Measurements from ENCODE around the gene HPD. TPM values are rescaled to one million over a fixed set of nuclear protein-coding genes. Genes with fewer than 3 reads are reported as not detected.

Gene HPD
- total and polyA plus RNA-seq, 2 experiments from 2014 or later = 20.9 to 35.8 TPM

- Histone ChIP-seq H3K36me3 (replicated peaks; ENCODE audit: insufficient read depth, low read depth) (peaks cover 4% of the 10 kb centered on the region), H4K20me1 (ENCODE audit: insufficient read depth, poor library complexity, severe bottlenecking) (no peaks in the 10 kb centered on the region), H3K27me3 (no peaks in the 10 kb centered on the region), H3K9me2 (replicated peaks; ENCODE audit: insufficient read depth) (no peaks in the 10 kb centered on the region), H2AFZ (no peak overlapping the region), H3K4me1 (ENCODE audit: insufficient read depth) (no peaks in the 10 kb centered on the region), H3K4me2 (no peak overlapping the region), H3K4me3 (no peak overlapping the region), H3K9me3 (ENCODE audit: low read depth) (no peaks in the 10 kb centered on the region), H3K27ac (no peak overlapping the region), H3K79me2 (peaks cover 18% of the 10 kb centered on the region)
- no peak for TF ChIP-seq EZH2phosphoT487 (IDR thresholded peaks at IDR 0.05; ENCODE audit: low read depth, severe bottlenecking, unreplicated experiment)
- TF ChIP-seq, protein P1, sequence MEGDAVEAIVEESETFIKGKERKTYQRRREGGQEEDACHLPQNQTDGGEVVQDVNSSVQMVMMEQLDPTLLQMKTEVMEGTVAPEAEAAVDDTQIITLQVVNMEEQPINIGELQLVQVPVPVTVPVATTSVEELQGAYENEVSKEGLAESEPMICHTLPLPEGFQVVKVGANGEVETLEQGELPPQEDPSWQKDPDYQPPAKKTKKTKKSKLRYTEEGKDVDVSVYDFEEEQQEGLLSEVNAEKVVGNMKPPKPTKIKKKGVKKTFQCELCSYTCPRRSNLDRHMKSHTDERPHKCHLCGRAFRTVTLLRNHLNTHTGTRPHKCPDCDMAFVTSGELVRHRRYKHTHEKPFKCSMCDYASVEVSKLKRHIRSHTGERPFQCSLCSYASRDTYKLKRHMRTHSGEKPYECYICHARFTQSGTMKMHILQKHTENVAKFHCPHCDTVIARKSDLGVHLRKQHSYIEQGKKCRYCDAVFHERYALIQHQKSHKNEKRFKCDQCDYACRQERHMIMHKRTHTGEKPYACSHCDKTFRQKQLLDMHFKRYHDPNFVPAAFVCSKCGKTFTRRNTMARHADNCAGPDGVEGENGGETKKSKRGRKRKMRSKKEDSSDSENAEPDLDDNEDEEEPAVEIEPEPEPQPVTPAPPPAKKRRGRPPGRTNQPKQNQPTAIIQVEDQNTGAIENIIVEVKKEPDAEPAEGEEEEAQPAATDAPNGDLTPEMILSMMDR (IDR thresholded peaks at IDR 0.05; ENCODE audit: poor library complexity) = no peak
- no peak for TF ChIP-seq EZH2 (IDR thresholded peaks at IDR 0.05; ENCODE audit: borderline replicate concordance)
- WGBS (ENCODE audit: low lambda C conversion rate, missing lambda C conversion rate) = 97% methylated on average over 21 of the region's 22 CpGs
- no peak for DNase-seq (ENCODE audit: low spot score)
These were observed 39.3 kb downstream of the HPD start for GRCh38 chr12:121819212-121819949.

GRCh38 chr12:121817648-121818043, 41.0 kb downstream of the HPD start:
- no peaks in the 10 kb centered on the region for H3K9me2 ChIP-seq (replicated peaks; ENCODE audit: insufficient read depth)
- peaks cover 33% of the 10 kb centered on the region for H3K79me2 ChIP-seq
- no peak overlapping the region for H3K4me3 ChIP-seq
- H3K9me3 ChIP-seq (ENCODE audit: low read depth) = no peaks in the 10 kb centered on the region
- no peak overlapping the region for H2AFZ ChIP-seq
- peaks cover 4% of the 10 kb centered on the region for H3K36me3 ChIP-seq (replicated peaks; ENCODE audit: insufficient read depth, low read depth)
- no peak for DNase-seq (ENCODE audit: low spot score)
- peaks cover 12% of the 10 kb centered on the region for H3K4me1 ChIP-seq (ENCODE audit: insufficient read depth)
- H4K20me1 ChIP-seq (ENCODE audit: insufficient read depth, poor library complexity, severe bottlenecking) = peaks cover 12% of the 10 kb centered on the region
- no peak overlapping the region for H3K27ac ChIP-seq
- TF ChIP-seq EZH2 (IDR thresholded peaks at IDR 0.05; ENCODE audit: borderline replicate concordance) = no peak
- TF ChIP-seq, protein P1 (IDR thresholded peaks at IDR 0.05; ENCODE audit: poor library complexity) = no peak
- no peak for TF ChIP-seq EZH2phosphoT487 (IDR thresholded peaks at IDR 0.05; ENCODE audit: low read depth, severe bottlenecking, unreplicated experiment)
- H3K27me3 ChIP-seq = no peaks in the 10 kb centered on the region
- H3K4me2 ChIP-seq = no peak overlapping the region
- WGBS (ENCODE audit: low lambda C conversion rate, missing lambda C conversion rate) = 97% methylated on average over 18 of the region's 18 CpGs

GRCh38 chr12:121816925-121817647, 41.6 kb downstream of the HPD start:
- Histone ChIP-seq H3K36me3 (replicated peaks; ENCODE audit: insufficient read depth, low read depth) (peaks cover 4% of the 10 kb centered on the region), H3K4me2 (no peak overlapping the region), H3K4me3 (no peak overlapping the region), H3K27me3 (no peaks in the 10 kb centered on the region), H3K9me3 (ENCODE audit: low read depth) (no peaks in the 10 kb centered on the region), H2AFZ (no peak overlapping the region), H4K20me1 (ENCODE audit: insufficient read depth, poor library complexity, severe bottlenecking) (peaks cover 18% of the 10 kb centered on the region), H3K79me2 (peaks cover 37% of the 10 kb centered on the region), H3K9me2 (replicated peaks; ENCODE audit: insufficient read depth) (no peaks in the 10 kb centered on the region), H3K27ac (no peak overlapping the region), H3K4me1 (ENCODE audit: insufficient read depth) (peaks cover 14% of the 10 kb centered on the region)
- TF ChIP-seq, protein P1 (IDR thresholded peaks at IDR 0.05; ENCODE audit: poor library complexity) = no peak
- no peak for TF ChIP-seq EZH2 (IDR thresholded peaks at IDR 0.05; ENCODE audit: borderline replicate concordance)
- no peak for TF ChIP-seq EZH2phosphoT487 (IDR thresholded peaks at IDR 0.05; ENCODE audit: low read depth, severe bottlenecking, unreplicated experiment)
- no peak for DNase-seq (ENCODE audit: low spot score)
- 98% methylated on average over 44 of the region's 47 CpGs for WGBS (ENCODE audit: low lambda C conversion rate, missing lambda C conversion rate)
